GM21529 (cell line): Measurements from ENCODE around the gene ESPNL.
A peak's percentile ranks its signal among the peaks of the same experiment; 100 is the strongest.

Experiments used
- ATAC-seq: cut with Tn5 transposase; IDR thresholded peaks from one replicate; pipeline ENCODE4 v1.9.1; 2021; ENCODE audit not compliant: unreplicated experiment

ESPNL gene

DNA sequence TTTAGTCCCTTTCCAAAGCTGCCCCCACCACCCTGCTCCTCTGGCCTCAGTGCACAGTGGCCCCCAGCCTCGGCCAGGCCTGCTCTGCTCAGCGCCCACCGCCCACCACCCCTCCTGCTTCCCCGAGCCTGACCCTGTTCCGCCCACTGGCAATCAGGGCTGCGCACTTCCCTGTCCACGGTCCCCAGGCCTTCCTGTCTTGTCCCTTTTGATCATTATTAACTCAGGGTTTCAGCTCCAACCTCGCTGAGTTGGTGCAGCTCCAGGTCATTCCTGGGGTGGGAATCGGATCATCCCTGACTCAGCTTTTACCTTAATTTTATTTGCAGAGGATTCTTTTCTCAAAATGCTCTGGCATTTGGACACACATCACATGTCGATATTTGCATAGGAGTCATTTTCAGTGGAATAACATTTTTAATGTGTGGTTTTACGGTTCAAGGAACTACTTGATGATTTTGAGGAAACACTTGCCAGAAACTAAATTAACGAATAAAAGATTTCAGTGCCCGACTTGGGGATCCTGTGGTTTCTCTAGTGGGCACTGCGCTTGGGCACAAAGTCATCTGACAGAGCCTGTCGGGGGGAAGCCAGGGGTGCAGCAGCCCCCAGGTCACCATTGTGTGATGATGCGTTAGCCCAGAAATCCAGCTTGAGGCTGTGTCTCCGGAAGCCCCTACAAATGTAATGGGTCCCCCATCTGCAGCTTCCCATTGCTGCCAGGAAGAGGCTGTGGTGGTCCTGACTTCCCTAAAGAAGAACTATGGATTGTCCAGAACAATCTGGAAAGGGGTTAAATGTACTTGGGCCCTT lies 1.0 kb upstream of the ESPNL start:
- ATAC-seq, result peak; percentile 16

DNA sequence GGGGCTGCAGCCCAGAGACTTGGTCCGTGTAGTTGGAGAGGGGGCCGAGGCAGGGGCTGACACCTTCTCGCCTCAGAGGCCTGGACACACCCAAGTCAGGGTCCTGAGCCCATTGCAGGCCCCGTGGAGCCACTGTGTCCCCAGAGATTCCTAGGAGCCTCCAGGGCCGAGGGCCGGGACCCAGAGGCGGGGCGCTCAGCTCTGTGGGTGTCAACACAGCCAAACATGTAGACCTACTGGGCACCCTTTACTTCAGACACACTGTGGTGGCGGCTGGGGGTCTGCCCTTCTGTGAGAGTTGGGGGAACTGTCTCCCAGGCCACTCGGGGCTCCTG lies 459 bp upstream of the ESPNL start:
- ATAC-seq, result no peak

DNA sequence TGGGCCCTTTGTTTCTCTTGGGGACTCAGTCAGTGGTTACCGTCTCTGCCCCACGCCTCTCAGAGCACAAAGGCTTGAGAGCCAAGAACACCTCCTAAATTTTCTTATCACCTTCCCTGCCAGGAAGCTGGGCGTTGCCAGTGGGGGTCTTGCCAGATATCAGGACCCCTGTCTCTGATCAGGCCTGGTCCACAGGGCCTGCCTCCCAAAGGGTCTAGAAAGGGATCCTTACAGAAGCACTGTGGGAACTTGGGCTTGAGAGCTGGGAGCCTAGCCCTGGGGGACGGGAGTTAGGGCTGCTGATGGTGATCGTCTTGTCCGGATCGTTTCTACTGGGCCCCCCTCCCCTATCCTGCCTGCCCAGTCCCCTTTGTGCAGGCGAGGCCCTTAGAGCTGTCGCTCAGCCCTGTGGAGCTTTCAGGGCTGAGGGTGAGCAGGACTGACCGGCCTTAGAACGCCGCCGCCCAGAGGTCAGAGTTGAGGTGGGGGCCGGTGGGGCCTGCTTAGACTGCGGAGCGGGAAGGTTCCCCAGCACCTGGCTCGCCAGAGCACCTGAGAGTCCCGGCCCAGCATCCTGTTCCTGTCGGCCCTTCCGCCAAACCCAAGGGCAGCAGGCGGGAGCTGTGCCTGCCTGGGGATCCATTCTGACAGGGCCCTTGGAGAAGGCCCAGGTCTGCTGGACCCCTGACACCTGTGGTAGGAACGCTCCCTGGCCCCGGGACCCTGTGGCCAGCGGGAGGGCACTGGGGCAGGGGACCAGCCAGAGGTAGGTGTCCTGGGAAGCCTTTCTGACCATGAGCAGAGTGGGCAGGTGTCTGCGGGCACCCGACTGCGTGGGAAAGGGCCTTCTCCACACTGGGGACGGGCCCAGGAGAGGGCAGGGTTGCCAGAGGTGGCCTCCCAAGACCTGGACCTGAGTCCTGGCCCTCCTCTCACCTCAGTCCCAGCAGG lies 956 bp downstream of the ESPNL start:
- ATAC-seq, result no peak

DNA sequence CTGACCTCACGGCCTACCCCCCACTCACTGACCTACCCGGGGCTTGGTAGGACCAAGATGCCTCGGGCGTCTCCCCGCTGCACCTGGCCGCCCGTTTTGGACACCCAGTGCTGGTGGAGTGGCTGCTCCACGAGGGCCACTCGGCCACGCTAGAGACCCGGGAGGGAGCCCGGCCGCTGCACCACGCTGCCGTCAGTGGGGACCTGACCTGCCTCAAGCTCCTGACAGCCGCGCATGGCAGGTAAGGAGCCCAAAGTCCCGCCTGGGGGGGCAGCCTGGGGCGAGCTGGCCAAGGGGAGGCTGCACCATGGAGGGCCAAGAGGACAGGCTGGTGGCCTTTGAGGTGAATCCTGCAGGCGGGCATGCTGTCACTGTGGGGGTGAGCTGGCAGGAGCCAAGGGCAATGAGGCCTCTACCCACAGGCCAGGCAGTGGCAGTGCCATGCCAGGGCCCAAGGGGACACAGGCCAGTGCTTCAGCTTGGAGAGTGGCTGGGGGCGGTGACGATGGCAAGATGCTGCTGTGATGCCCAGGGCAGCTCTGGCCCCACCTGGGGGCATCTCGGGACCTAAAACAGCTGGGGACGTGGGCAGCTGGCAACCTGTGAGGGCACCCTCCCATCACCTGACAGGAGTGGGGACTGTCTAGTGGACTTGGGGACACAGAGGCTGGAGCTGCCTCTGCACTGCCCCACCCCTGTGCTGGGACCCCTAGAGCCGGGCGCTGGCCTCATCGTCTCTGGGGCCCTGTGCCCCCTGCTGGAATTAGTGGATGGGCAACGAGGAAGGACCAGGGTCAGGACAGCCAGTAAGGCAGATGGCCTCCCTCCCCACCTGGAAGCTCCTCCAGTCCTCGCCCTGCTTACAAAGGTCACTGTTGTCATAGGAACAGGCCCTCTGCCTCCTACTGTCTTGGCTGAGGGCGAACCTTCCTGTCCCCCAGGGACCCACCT lies 2.0 kb downstream of the ESPNL start:
- no peak for ATAC-seq

DNA sequence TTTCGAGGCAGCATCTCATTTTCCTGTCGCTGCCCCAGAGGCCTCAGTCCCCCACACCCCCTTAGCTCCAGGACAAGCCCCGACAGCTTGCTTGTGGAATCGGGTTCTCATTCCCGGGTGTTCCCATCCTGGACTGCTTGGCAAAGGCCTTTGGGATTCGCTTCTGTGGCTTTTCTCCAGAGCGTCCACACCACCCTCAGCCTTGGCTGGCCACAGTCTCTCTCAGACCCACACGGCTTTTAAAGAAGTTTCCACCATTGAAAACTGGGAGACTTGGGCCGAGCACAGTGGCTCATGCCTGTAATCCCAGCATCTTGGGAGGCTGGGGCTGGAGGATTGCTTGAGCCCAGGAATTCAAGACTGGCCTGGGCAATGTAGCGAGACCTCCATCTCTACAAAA lies 2.7 kb downstream of the ESPNL start:
- no peak for ATAC-seq

DNA sequence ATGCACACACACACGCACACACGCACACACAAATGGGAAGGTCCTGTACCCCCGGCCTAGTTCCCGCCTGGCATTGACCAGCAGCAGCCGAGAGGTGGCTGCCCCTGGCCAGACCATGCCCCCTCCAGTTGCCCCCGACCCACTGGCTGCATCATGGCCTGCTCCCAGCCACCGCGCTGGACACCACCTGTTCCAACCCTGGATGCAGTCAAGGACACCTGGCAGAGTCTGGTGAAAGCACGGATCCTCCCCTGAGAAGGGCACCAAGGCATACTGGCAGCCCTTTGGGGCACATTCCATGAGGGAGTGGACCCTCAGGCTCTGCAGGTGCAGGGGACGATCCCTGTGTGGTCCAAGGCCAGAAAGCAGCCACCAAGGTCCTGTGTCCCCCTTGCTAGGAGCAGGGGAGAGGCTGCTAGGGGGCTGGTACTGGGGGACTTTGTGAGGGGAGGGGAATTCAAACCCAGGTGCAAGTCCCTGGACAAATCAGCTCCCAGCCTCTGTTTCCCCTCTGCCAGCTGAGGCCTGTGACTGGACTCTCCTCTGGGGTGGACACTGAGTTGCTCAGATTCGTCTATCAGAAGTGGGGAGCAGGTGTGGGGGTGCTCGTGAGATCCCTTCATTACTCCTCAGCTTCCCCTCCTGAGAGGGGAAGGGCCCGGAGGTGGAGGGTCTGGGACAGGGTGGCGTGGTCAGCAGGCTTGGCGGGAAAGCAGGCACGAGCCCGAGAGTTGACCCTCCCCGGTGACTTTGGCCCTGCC lies 3.5 kb downstream of the ESPNL start:
- ATAC-seq, result no peak

DNA sequence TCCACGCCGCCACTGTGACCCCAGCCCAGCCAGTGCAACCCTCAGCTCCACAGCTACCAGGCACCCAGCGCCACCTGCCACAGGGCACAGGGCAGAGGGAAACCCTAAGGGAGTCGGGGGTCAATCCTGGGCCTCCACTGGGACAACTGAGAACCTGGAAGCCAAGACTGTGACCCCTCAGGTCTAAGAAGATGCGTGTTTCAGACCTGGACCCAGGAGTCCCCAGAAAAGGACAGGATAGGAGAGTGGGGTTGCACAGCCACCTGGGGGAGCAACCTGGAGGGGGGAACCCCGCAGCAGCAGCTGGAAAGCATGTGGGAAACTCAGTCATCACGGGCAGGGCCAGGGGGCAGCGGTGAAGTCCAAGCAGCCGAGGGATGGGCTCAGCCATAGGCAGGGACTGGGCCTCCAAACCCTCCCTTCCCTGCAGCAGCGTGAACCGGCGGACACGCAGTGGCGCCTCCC lies 4.1 kb downstream of the ESPNL start:
- no peak for ATAC-seq

DNA sequence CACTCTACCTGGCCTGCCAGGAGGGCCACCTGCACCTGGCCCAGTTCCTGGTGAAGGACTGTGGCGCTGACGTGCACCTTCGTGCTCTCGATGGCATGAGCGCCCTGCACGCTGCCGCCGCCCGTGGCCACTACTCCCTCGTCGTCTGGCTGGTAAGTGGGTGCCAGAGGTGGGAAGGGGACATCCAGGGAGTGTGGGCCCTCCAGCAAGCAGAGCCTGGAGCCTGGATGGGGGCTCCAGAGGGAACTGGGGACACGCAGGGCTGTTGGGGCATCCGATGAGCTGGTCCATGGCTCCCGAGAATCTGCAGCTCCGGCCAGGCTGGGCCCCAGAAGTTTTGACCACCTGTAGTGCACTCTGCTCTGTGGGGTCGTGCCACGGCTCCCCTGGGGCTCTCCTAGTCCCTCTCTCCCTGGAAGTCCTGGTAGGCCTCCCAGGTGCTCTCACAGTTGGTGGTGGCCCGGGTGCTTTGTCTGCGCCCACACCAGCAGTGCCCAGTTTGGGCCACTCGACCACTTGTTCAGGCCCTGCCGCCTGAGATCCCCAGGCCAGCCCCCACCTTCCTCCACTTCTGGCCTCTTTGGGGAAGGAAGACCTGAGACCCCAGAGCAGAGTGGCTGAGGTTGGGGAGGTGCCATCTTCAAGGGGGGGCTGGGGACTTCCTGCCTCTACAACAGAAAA lies 4.7 kb downstream of the ESPNL start:
- ATAC-seq, result no peak

DNA sequence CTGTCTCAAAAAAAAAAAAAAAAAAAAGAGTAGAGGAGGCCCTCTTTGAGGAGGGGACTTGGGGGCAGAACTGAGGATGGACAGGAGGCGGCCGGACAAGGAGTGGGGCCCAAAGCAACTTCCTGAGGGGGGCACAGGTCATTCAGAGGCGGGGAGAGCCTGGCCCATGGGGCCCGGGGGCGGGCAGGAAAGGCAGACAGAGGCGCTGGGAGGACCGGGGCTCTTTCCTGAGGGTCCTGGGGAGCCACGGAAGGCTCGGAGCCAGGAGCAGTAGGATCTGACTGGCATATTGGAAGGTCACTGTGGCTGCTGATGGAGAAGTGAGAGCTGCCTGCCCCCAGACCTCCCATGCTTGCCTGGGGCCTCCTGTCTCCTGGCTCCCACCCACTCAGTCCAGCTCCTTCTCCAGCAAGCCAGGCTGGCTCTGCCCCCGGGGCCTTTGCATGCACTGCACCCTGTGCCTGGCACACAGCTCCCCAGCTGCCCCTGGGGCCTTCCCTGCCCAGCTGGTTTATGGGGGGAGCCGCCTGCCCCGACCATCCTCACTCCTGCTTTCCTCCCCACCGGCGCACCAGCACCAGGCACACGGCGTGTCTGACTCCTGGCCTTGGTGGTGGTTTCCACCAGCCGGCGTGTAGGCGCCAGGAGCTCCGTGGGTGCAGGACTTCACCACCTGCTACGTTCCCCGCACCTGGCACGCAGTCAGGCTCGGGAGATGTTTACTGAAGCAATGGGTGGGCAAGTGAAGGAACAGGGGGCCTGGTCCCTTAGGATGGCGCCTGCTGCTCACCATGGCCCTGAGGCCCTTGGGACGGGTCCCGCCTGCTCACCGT lies 5.6 kb downstream of the ESPNL start:
- ATAC-seq, result no peak

DNA sequence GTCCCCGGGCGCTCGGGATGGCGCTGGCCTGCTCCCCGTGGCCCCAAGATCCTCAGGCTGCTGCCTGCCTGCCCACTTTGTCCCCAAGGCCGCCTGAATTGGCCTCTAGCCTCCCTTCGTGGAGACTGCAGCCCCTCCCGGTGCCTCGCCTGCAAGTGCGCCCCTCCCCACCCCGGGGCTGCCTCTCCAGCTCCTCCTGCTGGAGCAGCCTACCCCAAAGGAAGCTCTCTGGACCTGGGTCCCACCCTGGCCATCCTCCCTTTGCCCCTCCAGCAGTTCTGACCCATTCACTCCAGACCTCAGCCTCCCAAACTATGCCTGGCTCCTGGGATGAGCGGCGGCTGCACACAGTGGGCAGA lies 6.2 kb downstream of the ESPNL start:
- no peak for ATAC-seq

DNA sequence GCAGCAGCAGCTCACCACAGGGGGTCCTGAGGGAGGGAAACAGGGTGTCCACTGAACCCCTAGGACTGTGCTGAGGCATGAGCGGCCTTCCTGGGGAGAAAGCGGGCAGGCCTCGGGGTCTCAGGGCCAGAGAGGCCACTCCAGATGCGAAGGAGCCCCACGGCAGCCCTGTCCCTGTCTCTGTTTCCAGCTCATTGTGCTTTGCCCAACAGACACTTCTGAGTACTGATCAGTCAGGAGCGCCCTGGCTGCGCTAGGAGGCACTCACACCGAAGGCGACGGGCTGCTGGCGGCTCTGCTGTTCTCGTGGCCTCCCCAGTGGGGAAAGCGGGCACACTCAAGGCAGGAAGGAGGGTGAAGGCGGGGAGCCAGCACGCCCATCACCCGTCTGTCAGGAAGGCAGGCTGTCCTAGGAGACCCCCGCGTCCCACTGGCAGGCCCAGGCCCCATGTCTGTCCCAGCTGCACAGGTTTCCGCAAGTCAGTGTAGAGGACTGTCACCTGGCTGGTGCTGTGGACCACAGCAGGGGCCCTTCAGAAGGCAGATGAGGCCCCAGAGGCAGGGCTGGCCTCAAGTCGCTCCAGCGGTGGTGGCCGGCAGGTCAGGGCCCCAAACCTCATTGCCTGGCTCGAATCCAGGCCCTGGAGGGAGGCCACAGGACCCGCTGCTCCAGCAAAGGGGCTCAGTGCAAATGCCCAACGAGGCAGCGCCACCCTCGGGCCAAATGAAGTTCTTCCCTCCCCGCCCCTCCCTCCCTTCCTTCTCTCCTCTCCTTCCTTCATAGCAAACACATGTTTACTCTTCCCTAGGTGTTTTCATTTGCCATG lies 6.8 kb downstream of the ESPNL start:
- ATAC-seq, result peak; percentile 30

DNA sequence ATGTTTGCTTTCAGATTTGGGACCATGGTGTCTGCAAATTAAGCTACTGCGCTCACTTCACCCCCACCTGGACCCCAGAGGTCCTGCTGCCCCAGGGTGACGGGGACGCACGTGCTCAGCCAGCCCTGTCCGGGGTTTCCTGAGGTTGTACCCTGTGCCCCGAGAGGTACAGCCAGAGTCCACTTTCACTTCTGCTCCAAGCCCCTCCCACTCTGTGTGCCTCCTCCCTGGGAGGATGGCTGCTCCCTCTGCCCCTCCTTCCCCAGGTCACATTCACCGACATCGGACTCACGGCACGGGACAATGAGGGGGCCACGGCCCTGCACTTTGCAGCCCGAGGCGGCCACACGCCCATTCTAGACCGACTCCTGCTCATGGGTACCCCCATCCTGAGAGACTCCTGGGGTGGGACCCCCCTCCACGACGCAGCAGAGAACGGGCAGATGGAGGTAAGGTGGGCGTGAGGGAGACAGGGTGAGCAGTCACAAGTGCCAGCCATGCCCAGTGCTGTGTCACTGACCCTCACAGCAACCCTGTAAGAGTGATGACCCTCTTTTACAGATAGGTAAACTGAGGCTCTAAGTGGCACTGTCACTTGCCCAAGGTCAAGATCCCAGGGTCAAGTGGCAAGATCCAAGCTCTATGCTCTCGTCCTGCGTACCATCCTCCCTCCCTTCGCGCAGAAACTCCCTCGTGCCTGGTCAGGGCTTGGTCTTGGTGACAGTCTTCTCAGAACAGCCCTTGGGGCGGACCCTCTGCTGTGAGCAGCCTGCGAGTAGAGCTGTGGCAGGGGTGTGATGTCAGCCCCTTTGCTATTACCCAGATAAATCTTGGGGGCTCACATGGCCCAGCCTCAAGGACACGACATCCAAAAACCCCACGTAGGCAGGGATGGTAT lies 7.6 kb downstream of the ESPNL start:
- peak; percentile 83 for ATAC-seq

DNA sequence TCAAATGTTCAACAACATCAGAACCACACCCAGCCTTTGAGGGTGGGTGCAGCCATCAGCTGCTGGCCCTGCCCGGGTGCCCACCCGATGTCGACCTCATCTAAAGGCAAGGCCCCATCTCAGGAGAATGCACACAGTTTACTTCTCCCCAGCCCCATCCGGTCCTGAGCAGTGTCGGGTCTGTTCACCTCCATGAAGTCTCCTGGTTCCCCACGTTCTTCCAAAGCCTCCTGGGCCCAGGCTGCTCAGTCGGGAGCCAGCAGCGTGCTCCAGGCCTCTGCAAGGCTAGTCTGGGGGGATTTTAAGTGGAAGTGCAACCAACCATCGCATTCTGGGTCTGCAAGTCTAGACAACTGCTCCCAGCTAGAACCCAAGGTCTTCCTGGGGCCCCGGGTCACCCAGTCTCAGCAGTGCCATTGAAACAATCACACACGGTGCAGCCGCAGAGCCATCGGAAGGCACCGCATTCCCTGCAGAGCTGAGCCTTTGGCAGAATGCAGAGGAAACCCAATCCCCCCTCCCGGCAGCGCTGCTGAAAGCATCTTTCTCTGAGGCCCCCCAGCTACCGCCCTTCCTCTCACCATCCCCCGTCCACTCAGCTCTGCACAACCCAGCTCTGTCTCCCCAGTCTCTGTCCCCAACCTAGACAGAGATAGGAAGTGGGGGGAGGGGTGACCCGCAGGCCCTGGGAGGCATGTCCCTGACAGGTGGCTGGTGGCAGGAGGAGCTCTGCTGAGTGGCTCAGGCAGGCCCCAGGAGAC lies 8.5 kb downstream of the ESPNL start:
- peak; percentile 67 for ATAC-seq

DNA sequence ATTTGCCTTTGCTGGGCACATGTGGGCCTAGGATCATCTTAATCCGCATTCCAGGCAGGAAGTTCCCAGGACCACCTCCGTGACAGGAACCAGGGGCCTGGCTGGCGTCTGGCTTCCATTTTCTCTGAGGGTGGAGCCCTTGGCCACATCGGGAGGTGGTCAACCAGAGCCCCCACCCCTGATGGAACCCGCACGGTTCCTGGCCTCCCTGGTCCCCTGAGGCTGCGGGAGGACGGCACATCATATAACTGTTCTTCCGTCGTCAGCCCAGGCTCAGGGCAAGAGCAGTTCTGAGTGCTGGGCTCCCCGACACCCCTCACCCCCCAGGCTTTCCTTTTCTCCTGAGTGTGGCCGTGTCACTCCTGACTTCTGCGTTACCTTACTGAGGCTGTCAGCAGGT lies 13.5 kb downstream of the ESPNL start:
- ATAC-seq, result no peak

DNA sequence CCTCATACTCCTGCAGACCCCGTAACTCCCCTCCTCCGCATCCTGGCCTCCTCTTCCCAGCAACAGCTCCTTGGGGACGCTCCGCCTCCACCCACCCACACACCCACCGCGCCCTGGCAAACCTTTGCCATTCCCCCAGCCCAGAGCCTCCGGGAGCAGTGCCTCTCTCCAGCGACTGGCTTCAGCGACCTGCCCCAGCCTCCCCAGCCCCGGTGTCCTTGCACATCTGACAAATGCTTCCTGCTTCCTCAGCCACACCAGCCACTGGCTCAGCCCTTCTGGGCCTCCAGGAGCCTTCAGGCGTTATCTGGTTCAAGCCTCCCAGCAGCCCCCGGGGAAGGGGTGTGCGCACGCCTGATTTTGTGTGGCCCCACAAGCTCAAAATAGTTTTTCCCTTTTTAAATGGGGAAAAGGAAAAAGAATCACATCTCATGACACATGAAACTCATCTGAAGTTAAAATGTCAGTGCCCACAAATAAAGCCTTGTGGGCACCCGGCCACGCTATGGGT lies 14.2 kb downstream of the ESPNL start:
- no peak for ATAC-seq
